Measurements from ENCODE around the gene TAF11L11.
"Not testable (repeated sequence)": the region's sequence is repeated elsewhere in the genome, so short reads cannot be mapped to it uniquely, and the experiment has no call there.

TAF11L11 gene

GRCh38 chr5:17603880-17604279 is at the start of gene TAF11L11:
TSS of gene TAF11L11 (plus strand) at chr5:17604183.
- DNase-seq = not testable (repeated sequence)

GRCh38 chr5:17585658-17586057 is 18.3 kb upstream of the TAF11L11 start, which contains the start of gene TAF11L7:
TSS of gene TAF11L7 (minus strand) at chr5:17585758.
- not testable (repeated sequence) for DNase-seq

- not testable (repeated sequence) for DNase-seq
Measured at GRCh38 chr5:17590860-17591259, 13.1 kb upstream of the TAF11L11 start, which contains the start of gene TAF11L8. TSS of gene TAF11L8 (minus strand) at chr5:17590960.

- DNase-seq = not testable (repeated sequence)
Measured at GRCh38 chr5:17594255-17594654, 9.7 kb upstream of the TAF11L11 start, which contains the start of gene TAF11L9. TSS of gene TAF11L9 (minus strand) at chr5:17594394.

GRCh38 chr5:17597728-17598127 is 6.3 kb upstream of the TAF11L11 start, which contains the start of gene TAF11L10:
TSS of gene TAF11L10 (minus strand) at chr5:17597828.
- DNase-seq = not testable (repeated sequence)

- DNase-seq = no peak
Measured at GRCh38 chr5:17604951-17605350, 968 bp downstream of the TAF11L11 start.

GRCh38 chr5:17607461-17607860 is 3.5 kb downstream of the TAF11L11 start:
- DNase-seq = not testable (repeated sequence)

GRCh38 chr5:17610092-17610491 is 6.1 kb downstream of the TAF11L11 start, which contains the start of gene TAF11L12:
TSS of gene TAF11L12 (plus strand) at chr5:17610392.
- not testable (repeated sequence) for DNase-seq

GRCh38 chr5:17614872-17615605 is 11.1 kb downstream of the TAF11L11 start:
- no peak for DNase-seq

GRCh38 chr5:17619354-17619753 is 15.4 kb downstream of the TAF11L11 start:
- DNase-seq = no peak

- DNase-seq = no peak
Measured at GRCh38 chr5:17620627-17621026, 16.6 kb downstream of the TAF11L11 start.

- no peak for DNase-seq
Measured at GRCh38 chr5:17625686-17626085, 21.7 kb downstream of the TAF11L11 start.

- DNase-seq = not testable (repeated sequence)
Measured at GRCh38 chr5:17631788-17632187, 27.8 kb downstream of the TAF11L11 start, which contains the start of gene TAF11L13. TSS of gene TAF11L13 (plus strand) at chr5:17632088.

GRCh38 chr5:17634160-17634559 is 30.2 kb downstream of the TAF11L11 start, which contains the start of gene TAF11L14:
TSS of gene TAF11L14 (plus strand) at chr5:17634460.
- no peak for DNase-seq

GRCh38 chr5:17649232-17649631 is 45.2 kb downstream of the TAF11L11 start:
- DNase-seq = not testable (repeated sequence)

- DNase-seq = not testable (repeated sequence)
Measured at GRCh38 chr5:17655201-17655759, 51.3 kb downstream of the TAF11L11 start.

Measured in inflammatory macrophage treated with lipopolysaccharide for 4 hours (primary cell).